Glutamatergic neuron (in vitro differentiated cells): ENCODE data around the gene LRRC8D. TPM values are rescaled to one million over a fixed set of nuclear protein-coding genes. Genes with fewer than 3 reads are reported as not detected.

ENCODE experiments used
- DNase-seq: peaks from one replicate; pipeline ENCODE4 v3.0.0; 2022
- H3K27ac Mint-ChIP-seq: one replicate; pipeline ENCODE4 v1.8.0; 2020; ENCODE audit warnings: mild to moderate bottlenecking, mixed read lengths, inconsistent platforms; ENCODE audit not compliant: unreplicated experiment
- H3K27me3 Mint-ChIP-seq: one replicate; pipeline ENCODE4 v1.8.0; 2020; ENCODE audit warnings: mild to moderate bottlenecking, moderate library complexity, mixed read lengths, inconsistent platforms; ENCODE audit not compliant: unreplicated experiment
- H3K36me3 Mint-ChIP-seq: one replicate; pipeline ENCODE4 v1.8.0; 2020; ENCODE audit warnings: mild to moderate bottlenecking, mixed read lengths, inconsistent platforms; ENCODE audit not compliant: unreplicated experiment
- H3K4me1 Mint-ChIP-seq: one replicate; pipeline ENCODE4 v1.8.0; 2020; ENCODE audit warnings: mild to moderate bottlenecking, low read depth, mixed read lengths, inconsistent platforms; ENCODE audit not compliant: unreplicated experiment
- H3K4me3 Mint-ChIP-seq: one replicate; pipeline ENCODE4 v1.8.0; 2020; ENCODE audit warnings: mild to moderate bottlenecking, mixed read lengths, inconsistent platforms; ENCODE audit not compliant: unreplicated experiment
- H3K9me3 Mint-ChIP-seq: one replicate; pipeline ENCODE4 v1.8.0; 2020; ENCODE audit warnings: mild to moderate bottlenecking, moderate library complexity, mixed read lengths, inconsistent platforms; ENCODE audit not compliant: unreplicated experiment
- total RNA-seq: library from RNA; stranded (reverse); fragmentation: NEBNext Ultra II Directional; extraction: Animal tissue kit (Norgen Biotek cat#: 25700); gene quantifications from one replicate; pipeline ENCODE4 v1.2.1, GENCODE V29; 2021; ENCODE audit not compliant: unreplicated experiment
- TF ChIP-seq, protein P1 (sequence below): fragments of 200-600 bp; sonication (generic); IDR thresholded peaks from one replicate; pipeline ENCODE4 v1.5.0; 2021; ENCODE audit not compliant: partially characterized antibody, unreplicated experiment

The LRRC8D gene
- total RNA-seq, 1 donor from 2014 or later, result 54.9 TPM

GRCh38 chr1:89866568-89866967 lies 45.7 kb downstream of the LRRC8D start:
- no peak overlapping the region for H3K27ac Mint-ChIP-seq
- peaks cover 4% of the 10 kb centered on the region for H3K4me1 Mint-ChIP-seq
- TF ChIP-seq, protein P1, sequence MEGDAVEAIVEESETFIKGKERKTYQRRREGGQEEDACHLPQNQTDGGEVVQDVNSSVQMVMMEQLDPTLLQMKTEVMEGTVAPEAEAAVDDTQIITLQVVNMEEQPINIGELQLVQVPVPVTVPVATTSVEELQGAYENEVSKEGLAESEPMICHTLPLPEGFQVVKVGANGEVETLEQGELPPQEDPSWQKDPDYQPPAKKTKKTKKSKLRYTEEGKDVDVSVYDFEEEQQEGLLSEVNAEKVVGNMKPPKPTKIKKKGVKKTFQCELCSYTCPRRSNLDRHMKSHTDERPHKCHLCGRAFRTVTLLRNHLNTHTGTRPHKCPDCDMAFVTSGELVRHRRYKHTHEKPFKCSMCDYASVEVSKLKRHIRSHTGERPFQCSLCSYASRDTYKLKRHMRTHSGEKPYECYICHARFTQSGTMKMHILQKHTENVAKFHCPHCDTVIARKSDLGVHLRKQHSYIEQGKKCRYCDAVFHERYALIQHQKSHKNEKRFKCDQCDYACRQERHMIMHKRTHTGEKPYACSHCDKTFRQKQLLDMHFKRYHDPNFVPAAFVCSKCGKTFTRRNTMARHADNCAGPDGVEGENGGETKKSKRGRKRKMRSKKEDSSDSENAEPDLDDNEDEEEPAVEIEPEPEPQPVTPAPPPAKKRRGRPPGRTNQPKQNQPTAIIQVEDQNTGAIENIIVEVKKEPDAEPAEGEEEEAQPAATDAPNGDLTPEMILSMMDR, result no peak
- peaks cover 2% of the 10 kb centered on the region for H3K27me3 Mint-ChIP-seq
- DNase-seq, result no peak
- no peak overlapping the region for H3K4me3 Mint-ChIP-seq
- no peaks in the 10 kb centered on the region for H3K9me3 Mint-ChIP-seq
- peaks cover 6% of the 10 kb centered on the region for H3K36me3 Mint-ChIP-seq

DNA sequence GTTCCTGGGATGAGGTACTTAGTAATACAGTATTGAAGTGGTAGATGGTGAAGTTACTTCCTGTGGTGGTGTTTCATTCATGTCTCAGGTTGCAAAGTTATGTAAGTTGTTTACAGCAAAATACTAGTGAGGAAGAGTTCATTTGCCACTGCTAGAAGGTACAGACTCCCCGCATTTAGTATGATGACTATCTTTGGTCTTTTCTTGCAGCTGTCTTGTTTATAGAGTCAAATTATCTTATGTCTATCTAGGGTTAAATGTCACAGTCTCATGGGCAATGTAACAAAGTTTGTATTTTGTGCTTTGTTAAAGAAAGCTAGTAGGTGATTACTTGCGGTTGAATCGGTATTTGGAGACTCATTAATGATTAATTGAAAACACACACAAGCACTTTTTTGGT lies 50.2 kb downstream of the LRRC8D start:
- H3K4me3 Mint-ChIP-seq, result no peak overlapping the region
- no peaks in the 10 kb centered on the region for H3K9me3 Mint-ChIP-seq
- no peak overlapping the region for H3K27ac Mint-ChIP-seq
- peaks cover 2% of the 10 kb centered on the region for H3K27me3 Mint-ChIP-seq
- peaks cover 6% of the 10 kb centered on the region for H3K4me1 Mint-ChIP-seq
- H3K36me3 Mint-ChIP-seq, result peaks cover 6% of the 10 kb centered on the region
- TF ChIP-seq, protein P1, result no peak
- no peak for DNase-seq

DNA sequence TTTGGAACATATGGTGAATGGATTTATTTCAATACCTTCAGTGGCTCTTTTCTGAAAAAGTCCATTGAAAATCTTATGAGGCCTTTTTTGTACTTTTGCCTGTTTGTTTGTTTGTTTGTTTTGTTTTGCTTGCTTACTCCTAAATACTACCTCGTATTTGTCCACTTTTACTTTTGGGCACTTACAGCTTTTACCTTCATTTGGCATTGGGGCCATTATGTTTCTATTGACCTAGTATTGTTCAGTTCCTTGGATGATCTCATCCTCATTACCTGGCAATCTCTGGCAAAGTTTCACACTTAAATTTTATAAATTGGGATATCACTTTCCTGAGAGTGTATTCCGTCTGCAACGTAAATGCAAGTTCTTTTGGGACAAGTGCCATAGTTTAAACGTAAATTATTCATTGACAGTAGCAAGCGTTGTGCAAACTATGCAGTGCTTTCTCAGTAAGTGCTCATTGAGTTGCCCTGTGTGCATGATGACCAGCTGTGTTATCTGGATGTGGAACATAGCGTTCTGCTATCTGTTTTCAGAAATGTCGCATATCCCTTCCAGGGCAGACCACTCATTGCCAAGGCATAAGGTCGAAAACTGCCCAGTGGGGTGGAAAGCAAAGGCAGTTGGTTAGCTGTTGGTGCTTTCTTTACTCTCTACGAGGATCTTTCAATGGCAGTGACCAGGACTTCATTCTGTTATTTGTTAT lies 51.1 kb downstream of the LRRC8D start:
- no peak overlapping the region for H3K4me3 Mint-ChIP-seq
- no peak overlapping the region for H3K27ac Mint-ChIP-seq
- TF ChIP-seq, protein P1, result no peak
- H3K4me1 Mint-ChIP-seq, result peaks cover 6% of the 10 kb centered on the region
- H3K27me3 Mint-ChIP-seq, result peaks cover 2% of the 10 kb centered on the region
- DNase-seq, result no peak
- H3K36me3 Mint-ChIP-seq, result peaks cover 6% of the 10 kb centered on the region
- no peaks in the 10 kb centered on the region for H3K9me3 Mint-ChIP-seq

DNA sequence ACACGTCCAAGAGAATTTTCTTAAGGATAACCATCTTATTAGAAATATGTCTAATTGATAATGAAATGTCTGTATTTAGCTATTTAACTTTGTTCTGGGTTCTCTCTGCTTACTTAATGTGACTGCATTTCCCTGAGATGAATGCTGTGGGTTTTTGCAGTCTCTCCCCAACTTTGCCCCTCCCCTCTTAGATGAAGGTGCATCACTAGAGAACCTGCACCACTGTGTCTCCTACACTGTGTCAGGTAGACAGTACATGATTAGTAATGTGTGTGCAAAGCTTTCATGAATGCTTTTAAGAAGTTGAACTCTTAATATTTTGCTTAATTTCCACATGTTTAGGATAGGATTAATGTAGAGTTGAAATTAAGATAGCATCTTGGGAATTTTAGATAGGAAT lies 51.7 kb downstream of the LRRC8D start:
- H3K9me3 Mint-ChIP-seq, result no peaks in the 10 kb centered on the region
- DNase-seq, result no peak
- H3K27me3 Mint-ChIP-seq, result peaks cover 2% of the 10 kb centered on the region
- no peak overlapping the region for H3K27ac Mint-ChIP-seq
- TF ChIP-seq, protein P1, result no peak
- peaks cover 6% of the 10 kb centered on the region for H3K4me1 Mint-ChIP-seq
- H3K4me3 Mint-ChIP-seq, result no peak overlapping the region
- peaks cover 6% of the 10 kb centered on the region for H3K36me3 Mint-ChIP-seq

- TF ChIP-seq, protein P1, result no peak
- Mint-ChIP-seq H3K4me3 (no peak overlapping the region), H3K36me3 (peaks cover 6% of the 10 kb centered on the region), H3K27ac (no peak overlapping the region), H3K9me3 (no peaks in the 10 kb centered on the region), H3K4me1 (peaks cover 6% of the 10 kb centered on the region), H3K27me3 (peaks cover 2% of the 10 kb centered on the region)
- DNase-seq, result no peak
Measured at GRCh38 chr1:89873288-89873687, 52.5 kb downstream of the LRRC8D start.
